Keratinocyte (primary cell): ENCODE measurements around the gene CLEC17A.

Source experiments
- EZH2 ChIP-seq: IDR thresholded peaks from one replicate; pipeline ENCODE4 v1.6.1; 2012; ENCODE audit warnings: inconsistent platforms, mild to moderate bottlenecking, low read length, moderate library complexity
- TF ChIP-seq, protein P1 (sequence below), 3 experiments: IDR thresholded peaks in 1 of 3; conservative IDR thresholded peaks in 1 of 3; optimal IDR thresholded peaks in 1 of 3; 2 replicates in 2 of 3; 3 replicates in 1 of 3; pipeline versions ENCODE3 to v1.5.1; 2011; ENCODE audit warnings: low read length in 3 of 3, mild to moderate bottlenecking in 3 of 3, moderate library complexity in 2 of 3, control low read depth in 1 of 3, inconsistent platforms in 1 of 3; ENCODE audit not compliant: insufficient read depth in 2 of 3; ENCODE audit errors: extremely low read depth in 1 of 3

DNA sequence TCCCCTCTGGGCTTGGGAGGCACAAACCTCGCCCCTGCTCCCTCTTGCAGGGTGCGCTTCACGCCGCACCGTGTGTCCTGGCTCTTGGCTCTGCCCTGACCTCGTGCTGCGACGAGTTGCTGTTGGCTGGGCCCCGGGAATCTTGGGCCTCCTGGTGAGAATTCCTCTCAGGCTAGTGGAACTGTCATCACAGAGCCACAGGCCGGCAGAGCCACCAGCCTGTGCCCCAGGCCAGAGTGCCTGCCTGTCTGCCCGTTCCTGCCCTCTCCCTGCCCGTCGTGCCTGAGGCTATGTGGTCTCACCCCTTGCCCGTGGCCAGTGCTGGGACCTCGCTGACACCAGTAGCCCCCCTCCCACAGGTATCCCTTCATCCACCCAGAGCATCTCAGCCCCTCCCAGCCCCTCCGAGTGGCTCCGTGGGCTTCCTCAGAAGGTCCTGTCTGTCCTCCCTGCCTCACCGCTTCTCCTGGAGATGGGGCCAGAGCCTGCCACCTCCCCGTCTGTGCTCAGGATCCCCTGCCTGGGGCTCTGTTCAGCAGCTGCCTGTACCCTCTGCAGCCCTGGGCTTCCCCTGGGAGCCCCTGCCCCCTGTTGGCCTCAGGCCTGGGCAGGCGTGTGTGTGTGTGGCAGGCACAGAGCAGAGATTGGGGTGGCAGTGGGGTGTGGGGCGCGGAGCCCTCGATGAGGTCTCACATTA, 24.4 kb upstream of the CLEC17A start:
- TF ChIP-seq, protein P1, sequence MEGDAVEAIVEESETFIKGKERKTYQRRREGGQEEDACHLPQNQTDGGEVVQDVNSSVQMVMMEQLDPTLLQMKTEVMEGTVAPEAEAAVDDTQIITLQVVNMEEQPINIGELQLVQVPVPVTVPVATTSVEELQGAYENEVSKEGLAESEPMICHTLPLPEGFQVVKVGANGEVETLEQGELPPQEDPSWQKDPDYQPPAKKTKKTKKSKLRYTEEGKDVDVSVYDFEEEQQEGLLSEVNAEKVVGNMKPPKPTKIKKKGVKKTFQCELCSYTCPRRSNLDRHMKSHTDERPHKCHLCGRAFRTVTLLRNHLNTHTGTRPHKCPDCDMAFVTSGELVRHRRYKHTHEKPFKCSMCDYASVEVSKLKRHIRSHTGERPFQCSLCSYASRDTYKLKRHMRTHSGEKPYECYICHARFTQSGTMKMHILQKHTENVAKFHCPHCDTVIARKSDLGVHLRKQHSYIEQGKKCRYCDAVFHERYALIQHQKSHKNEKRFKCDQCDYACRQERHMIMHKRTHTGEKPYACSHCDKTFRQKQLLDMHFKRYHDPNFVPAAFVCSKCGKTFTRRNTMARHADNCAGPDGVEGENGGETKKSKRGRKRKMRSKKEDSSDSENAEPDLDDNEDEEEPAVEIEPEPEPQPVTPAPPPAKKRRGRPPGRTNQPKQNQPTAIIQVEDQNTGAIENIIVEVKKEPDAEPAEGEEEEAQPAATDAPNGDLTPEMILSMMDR (optimal IDR thresholded peaks at IDR 0.05 in 1 of 3, IDR thresholded peaks at IDR 0.05 in 1 of 3, conservative IDR thresholded peaks at IDR 0.05 in 1 of 3; ENCODE audit: extremely low read depth in 1 of 3, insufficient read depth in 2 of 3, low read length in 3 of 3): no peak
- no peak for TF ChIP-seq EZH2
